Naive B cell (primary cell): ENCODE data around the gene WNK2. TPM values are rescaled to one million over a fixed set of nuclear protein-coding genes. Genes with fewer than 3 reads are reported as not detected.
A peak's percentile ranks its signal among the peaks of the same experiment; 100 is the strongest.

ENCODE experiments used
- ATAC-seq, 2 donors: fragments of 150-1000 bp; cut with Tn5 transposase; 2 replicates each; pipeline ENCODE4 v1.10.0; 2021; ENCODE audit warnings: low read depth in 2 of 2, mild to moderate bottlenecking in 2 of 2, moderate library complexity in 2 of 2
- DNase-seq: peaks from one replicate; pipeline ENCODE4 v3.0.0; 2022
- H3K27ac Mint-ChIP-seq, 6 donors: one replicate each; pipeline ENCODE4 v1.8.0; 2020 to 2022; ENCODE audit warnings: mild to moderate bottlenecking in 6 of 6, mixed read lengths in 6 of 6, moderate library complexity in 5 of 6, inconsistent platforms in 2 of 6
- H3K27me3 Mint-ChIP-seq, 3 donors: one replicate each; pipeline ENCODE4 v1.8.0; 2021 to 2022; ENCODE audit warnings: mixed read lengths in 3 of 3, mild to moderate bottlenecking in 1 of 3
- H3K36me3 Mint-ChIP-seq, 2 donors: one replicate each; pipeline ENCODE4 v1.8.0; 2020 to 2022; ENCODE audit warnings: mixed read lengths in 2 of 2, inconsistent platforms in 1 of 2, mild to moderate bottlenecking in 1 of 2
- H3K4me1 Mint-ChIP-seq, 3 donors: one replicate each; pipeline ENCODE4 v1.8.0; 2020 to 2022; ENCODE audit warnings: mixed read lengths in 3 of 3, inconsistent platforms in 1 of 3, mild to moderate bottlenecking in 1 of 3, moderate library complexity in 1 of 3
- H3K4me3 Mint-ChIP-seq, 8 donors: one replicate each; pipeline ENCODE4 v1.8.0; 2020 to 2022; ENCODE audit warnings: mild to moderate bottlenecking in 8 of 8, mixed read lengths in 8 of 8, moderate library complexity in 8 of 8, inconsistent platforms in 2 of 8
- H3K9me3 Mint-ChIP-seq, 7 donors: one replicate each; pipeline ENCODE4 v1.8.0; 2020 to 2022; ENCODE audit warnings: mixed read lengths in 7 of 7, mild to moderate bottlenecking in 5 of 7, inconsistent platforms in 2 of 7, moderate library complexity in 1 of 7
- polyA plus RNA-seq, 6 donors: library from polyadenylated mRNA; unstranded; fragments of 300-500 nt; fragmentation: Illumina TruSeq; gene quantifications; one replicate each; pipeline ENCODE4 v1.2.3, GENCODE V29; 2021; ENCODE audit warnings: low read depth in 6 of 6

The WNK2 gene
- polyA plus RNA-seq, 6 donors from 2014 or later: not detected

DNA sequence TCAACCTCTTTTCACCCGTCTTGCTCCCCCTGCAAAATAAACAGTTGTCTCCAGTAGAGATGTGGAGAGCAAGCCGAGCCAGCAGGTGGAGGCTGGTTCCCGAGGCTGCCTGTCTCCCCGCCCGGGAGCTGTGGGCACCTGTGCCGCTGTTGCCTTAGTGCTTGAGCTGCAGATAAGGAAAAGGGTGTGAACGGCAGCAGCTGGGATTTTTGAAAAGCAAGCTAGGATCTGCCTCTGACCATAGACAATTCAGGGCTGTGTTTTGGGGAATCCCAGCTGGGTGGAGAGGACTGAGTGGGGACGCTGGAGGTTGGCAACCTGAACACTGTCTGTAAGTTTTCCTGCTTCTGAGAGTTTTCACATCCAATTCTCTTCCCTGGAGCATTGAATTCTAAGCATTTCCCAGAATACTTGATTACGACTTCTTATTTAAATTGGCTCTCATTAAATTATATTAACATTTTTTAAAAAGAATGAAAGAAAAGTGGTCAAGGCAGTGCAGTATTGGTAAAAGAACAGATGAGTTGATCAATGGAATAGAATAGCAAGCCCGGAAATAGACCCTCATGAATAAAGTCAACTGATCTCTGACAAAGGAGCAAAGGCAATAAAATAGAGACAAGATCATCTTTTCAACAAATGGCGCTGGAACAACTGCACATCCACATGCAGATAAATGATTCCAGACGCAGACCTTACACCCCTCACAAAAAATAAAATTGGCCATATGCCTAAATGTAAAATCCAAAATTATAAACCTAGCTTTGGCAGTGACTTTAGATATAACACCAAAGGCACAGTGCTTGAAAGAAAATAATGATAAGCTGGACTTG lies 9.7 kb downstream of the WNK2 start:
- Mint-ChIP-seq H3K9me3 (peaks cover 0 to 11% (median 2%) of the 10 kb centered on the region in 7 donors), H3K27ac (no peak overlapping the region), H3K36me3 (no peaks in the 10 kb centered on the region), H3K4me1 (no peaks in the 10 kb centered on the region), H3K4me3 (no peak overlapping the region), H3K27me3 (peaks cover 0 to 16% (median 15%) of the 10 kb centered on the region in 3 donors)
- DNase-seq (no peak), ATAC-seq (no peak)

DNA sequence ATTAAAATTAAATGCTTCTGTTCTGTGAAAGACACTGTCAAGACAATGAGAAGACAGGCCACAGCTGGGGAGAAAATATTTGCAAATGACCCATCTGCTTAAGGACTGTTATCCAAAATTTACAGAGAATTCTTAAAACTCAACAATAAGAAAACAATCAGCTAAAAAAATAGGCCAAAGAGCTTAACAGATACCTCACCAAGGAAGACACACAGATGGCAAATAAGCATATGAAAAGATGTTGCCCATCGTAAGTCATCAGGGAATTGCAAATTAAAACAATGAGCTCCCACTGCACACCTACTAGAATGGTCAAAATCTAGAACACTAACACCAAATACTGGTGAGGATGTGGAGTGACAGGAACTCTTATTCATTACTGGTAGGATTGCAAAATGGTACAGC lies 10.3 kb downstream of the WNK2 start:
- H3K36me3 Mint-ChIP-seq: no peaks in the 10 kb centered on the region
- no peaks in the 10 kb centered on the region for H3K4me1 Mint-ChIP-seq
- H3K27ac Mint-ChIP-seq: no peak overlapping the region
- H3K9me3 Mint-ChIP-seq: peaks cover 0 to 11% (median 2%) of the 10 kb centered on the region in 7 donors
- H3K27me3 Mint-ChIP-seq: peaks cover 0 to 16% (median 15%) of the 10 kb centered on the region in 3 donors
- no peak overlapping the region for H3K4me3 Mint-ChIP-seq
- no peak for DNase-seq
- no peak for ATAC-seq

DNA sequence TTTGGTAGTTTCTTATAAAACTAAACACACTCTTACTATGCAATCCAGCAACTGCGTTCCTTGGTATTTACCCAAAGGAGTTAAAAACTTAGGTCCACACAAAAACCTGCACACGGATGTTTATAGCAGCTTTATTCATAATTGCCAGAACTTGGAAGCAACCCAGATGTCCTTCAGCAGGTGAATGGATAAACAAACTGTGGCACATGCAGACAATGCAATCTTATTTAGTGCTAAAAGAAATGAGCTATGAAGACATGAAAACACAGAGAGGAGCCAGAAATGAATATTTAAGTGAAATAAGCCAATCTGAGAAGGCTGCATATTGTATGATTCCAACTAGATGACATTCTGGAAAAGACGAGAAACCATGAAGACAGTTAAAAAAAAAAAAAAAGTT lies 10.7 kb downstream of the WNK2 start:
- Mint-ChIP-seq H3K9me3 (peaks cover 0 to 11% (median 2%) of the 10 kb centered on the region in 7 donors), H3K27me3 (peaks cover 0 to 16% (median 15%) of the 10 kb centered on the region in 3 donors), H3K36me3 (no peaks in the 10 kb centered on the region), H3K27ac (no peak overlapping the region), H3K4me3 (no peak overlapping the region), H3K4me1 (no peaks in the 10 kb centered on the region)
- ATAC-seq (no peak), DNase-seq (no peak)

DNA sequence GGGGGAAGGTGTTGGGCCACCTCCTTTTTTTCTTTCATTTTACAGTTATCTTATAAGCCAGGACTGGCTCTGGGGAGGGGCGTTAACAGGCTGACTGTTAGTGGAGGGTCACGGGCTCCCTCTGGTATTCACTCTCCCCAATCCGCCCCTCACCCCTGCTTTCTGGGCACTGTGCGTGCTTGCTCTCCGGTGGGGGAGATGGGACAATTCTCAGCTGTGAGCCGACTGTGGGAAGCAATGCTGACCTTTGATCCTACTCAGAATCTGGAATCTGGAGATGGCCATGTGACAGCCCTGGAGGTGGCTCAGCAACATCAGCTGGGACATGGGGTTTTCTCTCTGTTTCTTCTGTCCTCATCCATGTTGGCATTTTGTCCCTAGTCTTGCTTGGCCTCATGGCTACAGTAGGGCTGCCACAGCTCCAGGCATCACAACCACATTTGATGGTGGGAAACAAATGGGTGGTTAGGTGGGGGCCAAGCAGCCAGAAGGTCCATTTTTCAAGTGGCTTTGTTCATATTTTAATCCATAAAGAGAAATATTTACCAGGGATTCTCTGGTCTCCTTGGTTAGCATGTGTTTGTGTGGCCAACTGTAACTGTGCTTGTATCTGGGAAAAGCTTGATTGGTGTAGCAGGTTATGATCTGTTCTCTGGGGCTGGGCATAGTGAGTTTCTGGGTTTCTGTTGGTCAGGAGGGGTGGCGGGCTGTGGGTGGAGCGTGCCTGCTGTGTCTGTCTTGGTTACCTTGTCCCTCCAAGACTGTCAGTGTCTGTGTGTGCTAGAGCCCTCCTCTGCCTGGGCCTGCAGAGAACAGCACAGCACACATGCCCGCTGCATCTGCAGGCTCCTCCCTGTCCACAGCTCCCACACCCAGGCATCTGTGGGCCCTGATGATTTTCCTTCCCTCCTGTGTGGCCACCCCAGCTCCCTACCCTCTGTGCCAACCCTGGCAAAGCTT lies 12.4 kb downstream of the WNK2 start:
- DNase-seq: no peak
- Mint-ChIP-seq H3K36me3 (no peaks in the 10 kb centered on the region), H3K27ac (peak overlapping the region in 3 of 6 donors; percentile 35 to 53 (median 38)), H3K9me3 (peaks cover 0 to 11% (median 2%) of the 10 kb centered on the region in 7 donors), H3K27me3 (peaks cover 0 to 8% (median 6%) of the 10 kb centered on the region in 3 donors), H3K4me1 (no peaks in the 10 kb centered on the region), H3K4me3 (no peak overlapping the region)
- no peak for ATAC-seq

DNA sequence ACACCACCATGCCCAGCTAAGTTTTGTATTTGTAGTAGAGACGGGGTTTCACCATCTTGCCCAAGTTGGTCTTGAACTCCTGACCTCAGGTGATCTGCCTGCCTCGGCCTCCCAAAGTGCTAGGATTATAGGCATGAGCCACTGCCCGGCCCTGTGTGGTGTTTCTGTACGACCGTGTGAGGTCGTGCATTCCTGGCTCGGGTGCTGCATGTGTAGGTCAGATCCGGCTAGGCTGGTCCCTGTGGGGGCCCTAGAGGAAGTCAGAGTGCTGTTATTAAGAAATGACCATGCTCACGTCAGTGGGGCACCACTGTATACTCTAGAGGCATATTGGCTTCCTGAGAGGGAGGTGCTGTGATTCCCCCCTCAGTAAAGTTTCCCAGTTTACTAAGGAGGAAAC lies 13.7 kb downstream of the WNK2 start:
- Mint-ChIP-seq H3K4me1 (no peaks in the 10 kb centered on the region), H3K9me3 (peaks cover 0 to 11% (median 2%) of the 10 kb centered on the region in 7 donors), H3K27me3 (peaks cover 0 to 4% (median 0%) of the 10 kb centered on the region in 3 donors), H3K27ac (no peak overlapping the region), H3K36me3 (no peaks in the 10 kb centered on the region), H3K4me3 (no peak overlapping the region)
- ATAC-seq (no peak), DNase-seq (no peak)

DNA sequence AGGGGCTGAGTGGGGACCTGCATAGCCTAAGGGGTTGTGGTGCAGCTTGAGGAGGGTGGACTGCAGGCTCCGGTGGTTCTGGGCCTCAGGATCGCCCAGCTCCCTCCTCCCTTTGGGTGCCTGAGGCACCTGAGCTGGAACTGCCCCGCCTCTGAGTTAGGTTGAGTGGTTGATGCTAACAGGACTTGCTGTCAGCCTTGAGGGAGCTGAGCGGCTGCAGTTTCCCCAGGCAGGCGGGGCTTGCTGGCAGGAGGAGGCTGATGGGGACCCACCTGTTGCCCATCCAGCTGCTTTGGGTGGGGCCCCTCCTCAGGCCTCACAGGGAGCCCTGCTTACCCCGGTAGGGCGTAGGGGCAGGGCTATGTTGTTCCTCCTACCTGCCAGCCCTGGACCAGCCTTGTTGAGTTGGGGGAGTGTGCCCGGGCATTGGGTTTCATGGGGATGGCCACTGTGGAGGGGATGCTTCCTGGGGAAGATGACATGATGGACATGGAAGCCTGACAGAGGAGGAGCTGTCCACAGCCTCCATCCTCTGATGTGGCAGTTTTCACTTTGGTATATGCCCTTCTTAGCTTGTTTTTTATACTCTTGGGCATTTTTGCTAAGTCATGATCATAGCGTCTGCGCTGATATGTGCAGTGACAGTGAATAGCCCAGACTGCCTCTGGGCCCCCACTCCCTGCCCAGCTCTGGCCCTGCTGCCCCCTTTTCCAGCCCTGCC lies 14.3 kb downstream of the WNK2 start:
- no peaks in the 10 kb centered on the region for H3K4me1 Mint-ChIP-seq
- ATAC-seq: no peak

DNA sequence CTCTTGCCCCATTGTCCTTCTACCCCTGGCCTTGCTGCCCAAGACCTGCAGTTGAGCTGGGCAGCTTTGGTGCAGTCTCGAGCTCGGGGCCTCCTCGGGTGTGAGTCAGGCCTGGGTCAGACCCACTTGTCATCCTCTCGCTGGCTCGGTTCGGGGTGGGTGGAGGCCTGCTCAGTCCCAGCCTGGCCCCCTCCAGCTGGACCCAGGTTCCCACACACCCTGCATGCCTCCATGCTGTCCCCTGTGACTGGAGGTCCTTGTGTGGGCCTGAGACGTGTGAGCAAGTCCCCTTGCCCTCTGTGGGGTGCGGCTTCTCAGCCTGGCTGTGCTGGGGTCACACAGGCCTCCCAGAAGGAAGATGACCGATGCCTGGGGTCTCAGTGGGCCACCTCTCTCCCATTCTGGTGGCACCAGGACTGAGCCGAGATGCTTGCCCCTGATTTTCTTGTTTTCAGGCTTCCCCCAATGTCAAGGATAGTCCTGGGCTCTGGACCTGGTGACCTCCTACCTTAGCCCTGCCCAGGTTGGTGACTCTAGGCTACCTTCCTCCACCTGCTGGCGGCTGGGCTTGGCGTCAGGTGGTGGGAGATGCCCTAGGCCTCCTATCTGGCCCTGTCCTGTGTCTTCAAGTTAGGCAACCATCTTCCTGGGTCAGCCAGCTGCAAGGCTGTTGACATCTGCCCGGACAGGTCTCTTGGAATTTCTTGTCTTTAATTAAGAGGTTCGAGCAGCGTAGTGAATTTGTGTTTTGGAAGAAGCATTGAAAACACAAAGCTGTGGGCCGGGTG lies 15.1 kb downstream of the WNK2 start:
- Mint-ChIP-seq H3K4me1 (peaks cover 0 to 3% (median 0%) of the 10 kb centered on the region in 3 donors), H3K4me3 (no peak overlapping the region), H3K9me3 (peaks cover 0 to 11% (median 2%) of the 10 kb centered on the region in 7 donors), H3K27ac (no peak overlapping the region), H3K27me3 (peaks cover 0 to 11% (median 10%) of the 10 kb centered on the region in 3 donors), H3K36me3 (no peaks in the 10 kb centered on the region)
- ATAC-seq (no peak), DNase-seq (no peak)

More for the DNA sequence above, 14.3 kb downstream of the WNK2 start:
- Mint-ChIP-seq H3K4me3 (no peak overlapping the region), H3K9me3 (peaks cover 0 to 11% (median 2%) of the 10 kb centered on the region in 7 donors), H3K27ac (peak overlapping the region in 1 of 6 donors; percentile 53), H3K27me3 (peaks cover 0 to 9% (median 2%) of the 10 kb centered on the region in 3 donors), H3K36me3 (no peaks in the 10 kb centered on the region)
- DNase-seq: no peak

DNA sequence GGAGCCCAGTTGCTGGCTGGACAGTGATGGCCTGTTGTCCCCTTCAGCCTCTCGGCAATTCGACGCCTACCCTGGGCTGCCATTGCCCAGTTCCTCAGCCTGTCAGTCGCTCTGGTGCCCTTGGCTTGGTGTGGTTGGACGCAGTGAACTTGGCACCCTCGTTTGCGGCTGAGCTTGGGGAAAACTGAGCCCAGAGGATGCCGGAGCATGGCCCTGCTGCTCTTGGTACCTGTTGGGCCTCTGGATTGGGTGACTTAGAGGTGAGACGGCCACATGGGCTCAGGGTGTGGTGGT lies 16.5 kb downstream of the WNK2 start:
- no peak overlapping the region for H3K4me3 Mint-ChIP-seq
- H3K9me3 Mint-ChIP-seq: peaks cover 0 to 11% (median 2%) of the 10 kb centered on the region in 7 donors
- peak overlapping the region in 1 of 6 donors; percentile 26 for H3K27ac Mint-ChIP-seq
- DNase-seq (no peak), ATAC-seq (no peak)
- H3K4me1 Mint-ChIP-seq: peaks cover 0 to 8% (median 2%) of the 10 kb centered on the region in 3 donors
- H3K36me3 Mint-ChIP-seq: no peaks in the 10 kb centered on the region
- peaks cover 0 to 14% (median 13%) of the 10 kb centered on the region in 3 donors for H3K27me3 Mint-ChIP-seq

DNA sequence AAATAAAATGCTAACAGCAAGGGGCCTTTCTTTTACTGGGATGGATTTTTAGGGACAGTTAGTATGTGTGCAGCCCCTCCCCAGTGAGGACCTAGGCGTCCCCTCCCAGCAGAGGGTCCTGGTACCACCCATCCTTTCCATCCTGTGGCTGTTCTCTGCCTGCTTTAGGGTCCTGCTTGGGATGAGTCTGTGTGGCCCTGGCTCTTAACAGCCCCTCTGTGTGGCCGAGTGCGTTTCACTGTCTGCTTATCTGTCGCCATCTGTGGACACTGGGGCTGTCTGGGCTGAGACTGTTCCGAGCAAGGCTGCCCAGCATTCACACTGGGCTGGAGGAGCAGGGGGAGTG lies 17.0 kb downstream of the WNK2 start:
- Mint-ChIP-seq H3K27ac (no peak overlapping the region), H3K36me3 (no peaks in the 10 kb centered on the region), H3K9me3 (peaks cover 0 to 9% (median 2%) of the 10 kb centered on the region in 7 donors), H3K4me3 (no peak overlapping the region), H3K4me1 (peaks cover 0 to 8% (median 2%) of the 10 kb centered on the region in 3 donors), H3K27me3 (peaks cover 0 to 14% (median 13%) of the 10 kb centered on the region in 3 donors)
- no peak for DNase-seq
- no peak for ATAC-seq

DNA sequence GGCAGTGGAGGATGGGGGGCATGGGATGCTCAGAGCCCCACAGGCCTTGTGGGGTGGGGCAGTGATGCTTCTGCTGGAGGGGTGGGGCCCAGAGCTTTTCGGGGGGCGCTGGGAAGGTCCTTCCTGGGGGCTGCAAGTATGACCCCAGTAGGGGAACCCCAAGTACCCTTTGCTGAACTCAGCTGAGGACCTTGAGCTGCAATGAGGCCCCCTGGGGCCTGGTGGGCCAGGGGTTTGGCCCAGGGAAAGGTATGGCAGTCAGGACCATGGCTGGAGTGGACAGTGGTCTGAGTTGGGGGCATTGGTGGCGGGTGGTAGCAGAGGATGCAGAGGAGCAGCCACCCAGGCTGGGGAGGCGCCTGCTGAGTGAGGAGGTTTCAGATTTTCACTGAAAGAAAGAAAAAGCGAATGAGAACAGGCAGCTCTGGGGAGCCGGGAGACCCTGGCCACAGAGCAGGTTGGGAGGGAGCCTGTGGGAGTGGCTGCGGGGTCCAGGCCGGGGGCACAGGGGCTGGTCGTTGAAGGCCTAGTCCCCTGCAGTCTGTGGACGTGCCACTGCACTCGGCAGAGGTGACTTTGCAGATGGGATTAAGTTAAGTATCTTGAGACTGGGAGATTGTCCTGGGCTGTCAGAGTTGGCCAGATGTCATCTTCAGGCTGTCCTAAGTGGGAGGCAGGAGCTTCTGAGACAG lies 19.2 kb downstream of the WNK2 start:
- no peaks in the 10 kb centered on the region for H3K9me3 Mint-ChIP-seq
- peaks cover 0 to 8% (median 2%) of the 10 kb centered on the region in 3 donors for H3K4me1 Mint-ChIP-seq
- H3K36me3 Mint-ChIP-seq: no peaks in the 10 kb centered on the region
- peak overlapping the region in 1 of 8 donors; percentile 2 for H3K4me3 Mint-ChIP-seq
- DNase-seq: no peak
- H3K27me3 Mint-ChIP-seq: peaks cover 0 to 13% (median 10%) of the 10 kb centered on the region in 3 donors
- peak overlapping the region in 1 of 6 donors; percentile 63 for H3K27ac Mint-ChIP-seq
- no peak for ATAC-seq

DNA sequence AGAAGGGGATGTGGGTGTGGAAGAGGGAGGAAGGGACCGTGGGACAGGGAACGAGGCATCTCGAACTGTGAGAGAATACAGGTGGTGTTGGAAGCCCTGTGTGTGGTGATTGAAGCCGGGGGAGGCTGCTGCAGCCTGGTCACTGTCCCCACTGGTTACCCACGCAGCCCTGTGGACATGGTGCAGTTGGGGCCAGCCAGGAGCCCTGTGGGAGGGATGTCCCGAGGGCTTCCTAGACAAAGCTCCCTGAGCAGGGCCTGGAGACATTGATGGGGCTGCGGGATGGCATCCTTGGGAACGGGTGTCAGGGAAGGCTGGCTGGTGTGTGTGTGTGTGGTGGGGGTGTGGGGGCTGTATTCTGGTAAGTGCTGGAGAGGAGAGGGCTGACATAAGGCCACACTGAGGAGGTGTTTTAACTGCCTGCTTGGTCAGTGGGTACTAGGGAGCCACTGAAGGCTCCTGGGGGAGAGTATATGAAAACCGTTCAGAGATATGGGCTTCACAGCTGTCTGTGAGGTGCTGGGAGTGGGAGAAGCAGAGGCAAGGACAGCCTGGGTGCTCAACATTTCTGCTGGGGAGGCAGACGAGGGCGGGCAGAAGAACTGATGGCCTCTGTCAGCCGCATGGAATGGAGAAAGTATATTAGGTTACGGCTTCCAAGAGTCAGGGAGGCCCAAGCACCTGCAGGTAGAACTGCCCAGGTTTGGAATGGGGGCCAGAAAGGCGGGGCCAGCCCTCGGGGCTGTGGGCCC lies 20.0 kb downstream of the WNK2 start:
- Mint-ChIP-seq H3K4me3 (no peak overlapping the region), H3K9me3 (peaks cover 0 to 6% (median 0%) of the 10 kb centered on the region in 7 donors), H3K36me3 (no peaks in the 10 kb centered on the region), H3K4me1 (peaks cover 0 to 12% (median 2%) of the 10 kb centered on the region in 3 donors), H3K27ac (peak overlapping the region in 1 of 6 donors; percentile 59), H3K27me3 (peaks cover 0 to 13% (median 10%) of the 10 kb centered on the region in 3 donors)
- ATAC-seq: no peak
- DNase-seq: no peak
